Adipocyte (in vitro differentiated cells): ENCODE data around the gene NPAS3.

Experiments
- DNase-seq: peaks from one replicate; pipeline ENCODE4 v3.0.0-alpha.2; 2015; ENCODE audit warnings: low read depth
- H3K27me3 ChIP-seq: replicated peaks from 2 replicates; pipeline ENCODE4 v1.7.0; 2013; ENCODE audit warnings: mild to moderate bottlenecking, low read length, moderate library complexity; ENCODE audit not compliant: control insufficient read depth, insufficient read depth
- H3K36me3 ChIP-seq: 2 replicates; pipeline ENCODE4 v1.7.0; 2013; ENCODE audit warnings: low read length, mild to moderate bottlenecking, moderate library complexity; ENCODE audit not compliant: control insufficient read depth, insufficient read depth, severe bottlenecking
- H3K4me1 ChIP-seq: 2 replicates; pipeline ENCODE4 v1.7.0; 2013; ENCODE audit warnings: mild to moderate bottlenecking, low read length, moderate library complexity; ENCODE audit not compliant: control insufficient read depth, insufficient read depth
- H3K4me3 ChIP-seq: 2 replicates; pipeline ENCODE4 v1.7.0; 2013; ENCODE audit warnings: mild to moderate bottlenecking, low read length, moderate library complexity
- H3K9ac ChIP-seq: 2 replicates; pipeline ENCODE4 v1.7.0; 2013; ENCODE audit warnings: mild to moderate bottlenecking, low read length, moderate library complexity
- H3K9me3 ChIP-seq: 2 replicates; pipeline ENCODE4 v1.7.0; 2013; ENCODE audit warnings: mild to moderate bottlenecking, low read length, moderate library complexity; ENCODE audit not compliant: control insufficient read depth

NPAS3 gene

DNA sequence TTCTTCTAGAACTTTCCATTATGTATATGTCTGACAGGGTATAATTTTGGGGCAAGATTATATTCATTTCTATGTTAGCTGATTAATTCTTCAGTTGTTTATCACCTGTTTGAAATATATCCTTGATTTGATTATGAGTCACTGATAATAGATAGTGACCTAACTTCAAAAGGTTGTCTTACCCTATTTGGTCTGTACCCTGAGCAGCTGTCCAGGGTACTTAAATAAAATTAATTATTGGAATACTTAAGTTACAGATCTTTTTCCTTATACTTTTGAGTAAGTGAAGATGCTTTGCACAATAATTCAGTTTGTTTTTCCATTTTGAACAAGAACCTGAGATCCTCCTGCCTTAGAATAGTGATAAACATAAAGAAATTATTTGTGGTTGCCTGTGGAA is 13.2 kb upstream of the NPAS3 start:
- Histone ChIP-seq H3K27me3 (no peaks in the 10 kb centered on the region), H3K4me1 (no peaks in the 10 kb centered on the region), H3K9me3 (no peaks in the 10 kb centered on the region), H3K4me3 (no peak overlapping the region), H3K36me3 (no peaks in the 10 kb centered on the region), H3K9ac (no peak overlapping the region)
- DNase-seq = peak; percentile 23

GRCh38 chr14:32932302-32932913 is 6.3 kb upstream of the NPAS3 start:
- H3K4me3 ChIP-seq = peak overlapping the region; percentile 80
- H3K9ac ChIP-seq = no peak overlapping the region
- DNase-seq = no peak
- no peaks in the 10 kb centered on the region for H3K36me3 ChIP-seq
- no peaks in the 10 kb centered on the region for H3K9me3 ChIP-seq
- peaks cover 14% of the 10 kb centered on the region for H3K4me1 ChIP-seq
- peaks cover 27% of the 10 kb centered on the region for H3K27me3 ChIP-seq

- H3K27me3 ChIP-seq = peaks cover 27% of the 10 kb centered on the region
- DNase-seq = no peak
- H3K4me3 ChIP-seq = peak overlapping the region; percentile 80
- no peaks in the 10 kb centered on the region for H3K36me3 ChIP-seq
- no peaks in the 10 kb centered on the region for H3K9me3 ChIP-seq
- H3K4me1 ChIP-seq = peaks cover 16% of the 10 kb centered on the region
- H3K9ac ChIP-seq = no peak overlapping the region
Measured at GRCh38 chr14:32932914-32933628, 5.6 kb upstream of the NPAS3 start.

DNA sequence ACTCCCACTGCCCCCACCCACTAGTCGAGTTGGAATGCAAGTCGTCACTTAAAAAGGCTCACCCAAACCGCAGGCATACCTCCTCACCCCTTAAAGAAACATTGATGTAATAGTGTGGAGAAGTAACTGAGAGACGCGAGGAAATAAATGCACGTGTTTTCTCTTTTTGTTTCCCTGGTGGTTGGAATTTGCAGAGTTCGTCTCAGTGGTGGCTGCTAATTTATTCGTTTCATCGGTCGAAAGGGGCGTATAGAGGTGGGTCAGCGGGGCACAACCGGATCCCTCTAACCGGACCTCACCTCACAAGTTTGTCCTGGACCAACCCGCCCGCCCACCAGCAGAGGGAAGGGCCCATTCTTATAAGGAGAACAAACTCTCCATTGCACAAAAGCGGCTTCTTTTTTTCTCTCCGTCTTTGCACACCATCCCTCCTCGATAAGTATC is 5.0 kb upstream of the NPAS3 start:
- H3K36me3 ChIP-seq = no peaks in the 10 kb centered on the region
- H3K4me1 ChIP-seq = peaks cover 17% of the 10 kb centered on the region
- DNase-seq = peak; percentile 61
- no peaks in the 10 kb centered on the region for H3K9me3 ChIP-seq
- H3K4me3 ChIP-seq = peak overlapping the region; percentile 80
- peaks cover 27% of the 10 kb centered on the region for H3K27me3 ChIP-seq
- H3K9ac ChIP-seq = no peak overlapping the region

DNA sequence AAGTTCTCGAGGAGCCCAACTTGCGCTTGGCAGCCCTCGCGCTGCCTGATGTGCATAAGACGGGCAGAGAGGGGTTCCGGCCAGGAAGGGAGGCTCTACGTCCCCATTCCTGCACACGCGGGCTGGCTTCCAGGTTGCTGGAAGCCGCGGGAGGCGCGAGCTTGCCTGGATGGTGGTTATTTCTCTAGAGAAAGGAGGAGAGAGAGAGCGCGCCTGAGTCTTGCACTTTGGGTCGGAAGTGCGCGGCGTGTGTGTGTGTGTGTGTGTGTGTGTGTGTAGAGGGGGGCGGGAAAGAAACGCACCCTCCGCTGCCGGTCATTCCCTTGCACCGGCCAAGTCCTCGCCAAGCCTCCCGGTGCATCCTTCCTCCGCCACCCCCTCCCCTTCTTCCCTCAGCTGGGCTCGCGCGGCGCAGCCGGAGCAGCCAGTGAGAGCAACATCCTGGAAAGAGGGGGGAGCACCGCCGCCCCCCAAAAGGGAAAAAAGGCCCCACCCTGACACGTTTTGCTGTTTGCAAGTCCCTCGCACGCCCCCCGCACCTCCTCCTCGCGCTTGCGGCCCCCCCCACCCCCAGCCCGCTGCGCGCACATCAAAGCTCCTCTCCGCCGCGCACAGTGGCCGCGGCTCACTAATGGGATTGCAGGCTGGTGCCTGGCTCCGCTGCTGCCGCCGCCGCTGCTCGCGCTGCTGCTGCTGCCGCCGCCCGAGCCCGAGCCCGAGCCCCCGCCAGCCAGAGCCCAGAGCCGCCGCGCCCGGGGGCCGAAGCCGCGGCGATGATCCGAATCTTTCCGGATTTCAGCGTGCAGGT is 4.4 kb upstream of the NPAS3 start:
- Histone ChIP-seq H3K4me1 (peaks cover 17% of the 10 kb centered on the region), H3K27me3 (peaks cover 27% of the 10 kb centered on the region), H3K36me3 (no peaks in the 10 kb centered on the region), H3K9me3 (no peaks in the 10 kb centered on the region), H3K4me3 (peak overlapping the region; percentile 80), H3K9ac (no peak overlapping the region)
- DNase-seq = peak; percentile 50

DNA sequence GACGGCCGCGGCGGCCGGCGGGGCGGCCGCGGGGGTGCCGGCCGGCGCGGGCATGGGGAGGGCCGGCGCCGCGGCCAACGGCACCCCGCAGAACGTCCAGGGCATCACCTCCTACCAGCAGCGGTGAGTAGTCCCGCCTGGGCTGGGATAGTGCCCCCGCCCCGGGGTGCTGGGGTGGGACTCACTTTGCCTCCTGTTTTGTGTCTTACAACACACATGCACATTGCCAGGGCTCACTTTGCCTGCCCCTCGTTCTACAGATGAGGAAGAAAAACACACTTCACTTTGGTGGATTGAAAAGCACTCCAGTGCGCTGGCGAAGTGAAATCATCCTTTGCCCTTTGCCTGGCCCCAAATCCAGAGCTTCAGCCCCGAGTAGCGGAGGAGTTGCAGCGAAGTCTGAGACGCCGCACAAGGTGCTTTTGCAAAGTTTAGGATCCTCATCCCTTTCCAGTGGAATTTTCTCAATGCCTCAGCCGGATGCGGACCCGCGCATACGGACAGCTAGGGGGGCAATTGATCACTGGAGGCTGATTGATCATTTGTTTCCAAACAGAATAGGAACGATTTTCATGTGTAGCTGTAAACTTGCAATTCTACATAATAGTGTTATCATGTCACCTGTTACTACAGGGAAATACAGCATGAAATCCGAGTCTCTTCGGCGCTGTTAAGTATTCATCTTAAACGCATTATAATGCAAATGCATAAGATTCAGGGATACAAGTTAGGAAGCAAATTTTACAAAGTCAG is 3.6 kb upstream of the NPAS3 start:
- DNase-seq = peak; percentile 32
- Histone ChIP-seq H3K4me1 (peaks cover 19% of the 10 kb centered on the region), H3K9ac (no peak overlapping the region), H3K27me3 (peaks cover 27% of the 10 kb centered on the region), H3K4me3 (peak overlapping the region; percentile 74), H3K36me3 (no peaks in the 10 kb centered on the region), H3K9me3 (no peaks in the 10 kb centered on the region)

DNA sequence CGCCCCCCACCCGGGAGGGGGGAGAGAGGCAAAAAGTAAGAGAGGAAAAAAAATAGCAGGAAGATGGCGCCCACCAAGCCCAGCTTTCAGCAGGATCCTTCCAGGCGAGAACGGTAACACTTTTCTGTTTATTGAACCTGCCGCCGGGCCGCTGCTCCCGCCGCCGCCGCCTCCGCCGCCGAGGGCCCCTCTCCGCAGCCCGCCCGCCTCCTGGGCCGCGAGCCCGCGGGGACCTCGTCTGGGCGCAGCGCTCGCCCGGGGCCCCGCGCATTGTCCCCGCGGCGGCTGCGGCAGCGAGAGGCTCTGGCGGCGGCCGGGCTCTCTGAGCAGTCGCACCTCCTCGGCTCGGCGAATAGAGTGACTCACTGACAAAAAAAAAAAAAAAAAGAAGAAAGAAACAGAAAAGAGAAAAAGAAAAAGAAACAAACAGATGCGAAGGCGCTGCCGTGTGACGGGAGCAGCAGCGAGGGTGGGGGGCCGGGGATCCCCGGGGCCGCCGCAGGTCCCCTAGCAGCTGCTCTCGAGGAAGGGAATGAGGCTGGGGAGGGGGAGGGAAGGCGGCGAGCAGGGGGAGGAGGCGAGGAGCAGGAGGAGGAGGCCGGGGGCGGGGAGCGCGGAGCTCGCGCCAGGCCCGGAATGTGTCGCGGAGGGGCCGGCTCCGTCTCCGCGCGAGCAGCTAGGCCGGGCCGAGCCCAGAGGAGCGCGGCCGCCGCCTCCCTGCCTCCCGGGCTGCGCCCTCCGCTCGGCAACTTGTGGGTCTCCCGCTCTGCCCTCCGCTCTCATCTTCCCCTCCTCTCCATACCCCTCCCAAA is 781 bp downstream of the NPAS3 start:
- H3K9me3 ChIP-seq = no peaks in the 10 kb centered on the region
- peaks cover 18% of the 10 kb centered on the region for H3K27me3 ChIP-seq
- H3K9ac ChIP-seq = peak overlapping the region; percentile 91
- H3K4me1 ChIP-seq = peaks cover 10% of the 10 kb centered on the region
- H3K36me3 ChIP-seq = no peaks in the 10 kb centered on the region
- peak; percentile 87 for DNase-seq
- H3K4me3 ChIP-seq = peak overlapping the region; percentile 87

GRCh38 chr14:32940066-32940651 is 1.5 kb downstream of the NPAS3 start:
- H3K27me3 ChIP-seq = peaks cover 15% of the 10 kb centered on the region
- H3K4me3 ChIP-seq = peak overlapping the region; percentile 87
- H3K36me3 ChIP-seq = no peaks in the 10 kb centered on the region
- peak overlapping the region; percentile 91 for H3K9ac ChIP-seq
- peaks cover 10% of the 10 kb centered on the region for H3K4me1 ChIP-seq
- H3K9me3 ChIP-seq = no peaks in the 10 kb centered on the region
- no peak for DNase-seq

- H3K9me3 ChIP-seq = no peaks in the 10 kb centered on the region
- no peak for DNase-seq
- no peaks in the 10 kb centered on the region for H3K36me3 ChIP-seq
- H3K27me3 ChIP-seq = peaks cover 8% of the 10 kb centered on the region
- peak overlapping the region; percentile 87 for H3K4me3 ChIP-seq
- H3K9ac ChIP-seq = peak overlapping the region; percentile 91
- peaks cover 10% of the 10 kb centered on the region for H3K4me1 ChIP-seq
Measured at GRCh38 chr14:32940711-32941667, 2.3 kb downstream of the NPAS3 start.
